NCI-H446 (cell line): ENCODE measurements around the gene VTI1A.
"Not testable (repeated sequence)": the region's sequence is repeated elsewhere in the genome, so short reads cannot be mapped to it uniquely, and the experiment has no call there.

Source experiments
- DNase-seq, 2 experiments: peaks; one replicate each; lab custom pipeline; 2025; lab: John Stamatoyannopoulos, UW

The VTI1A gene

GRCh38 chr10:112588225-112588990 lies 141.4 kb downstream of the VTI1A start:
- DNase-seq: no peak

GRCh38 chr10:112589081-112589480 lies 142.1 kb downstream of the VTI1A start:
- DNase-seq: no peak

- not testable (repeated sequence) for DNase-seq
These were observed 143.8 kb downstream of the VTI1A start for GRCh38 chr10:112590786-112591185.

GRCh38 chr10:112593023-112593422 lies 146.0 kb downstream of the VTI1A start:
- DNase-seq: no peak

GRCh38 chr10:112601214-112602090 lies 154.4 kb downstream of the VTI1A start:
- DNase-seq: no peak

GRCh38 chr10:112603062-112603461 lies 156.0 kb downstream of the VTI1A start:
- no peak for DNase-seq

- no peak for DNase-seq
These were observed 158.0 kb downstream of the VTI1A start for GRCh38 chr10:112605063-112605462.

- no peak for DNase-seq
These were observed 160.5 kb downstream of the VTI1A start for GRCh38 chr10:112607506-112607905.

GRCh38 chr10:112613620-112614019 lies 166.6 kb downstream of the VTI1A start:
- no peak for DNase-seq

- no peak for DNase-seq
These were observed 167.1 kb downstream of the VTI1A start for GRCh38 chr10:112614072-112614471.

GRCh38 chr10:112614586-112614985 lies 167.6 kb downstream of the VTI1A start:
- no peak for DNase-seq

GRCh38 chr10:112615269-112615668 lies 168.3 kb downstream of the VTI1A start:
- DNase-seq: no peak

- no peak for DNase-seq
These were observed 169.6 kb downstream of the VTI1A start for GRCh38 chr10:112616647-112617046.

- DNase-seq: no peak
These were observed 171.8 kb downstream of the VTI1A start for GRCh38 chr10:112618814-112619213.

GRCh38 chr10:112619556-112619955 lies 172.5 kb downstream of the VTI1A start:
- DNase-seq: no peak

GRCh38 chr10:112622786-112623185 lies 175.8 kb downstream of the VTI1A start:
- DNase-seq: no peak

GRCh38 chr10:112624546-112625048 lies 177.6 kb downstream of the VTI1A start:
- DNase-seq: no peak

- DNase-seq: no peak
These were observed 182.1 kb downstream of the VTI1A start for GRCh38 chr10:112628951-112629609.

GRCh38 chr10:112631501-112632400 lies 184.7 kb downstream of the VTI1A start:
- DNase-seq: no peak

GRCh38 chr10:112634096-112634830 lies 187.2 kb downstream of the VTI1A start:
- DNase-seq: no peak

- DNase-seq: no peak
These were observed 190.9 kb downstream of the VTI1A start for GRCh38 chr10:112637901-112638300.
